ENCODE results near the gene LIMK2. TPM values are rescaled to one million over a fixed set of nuclear protein-coding genes. Genes with fewer than 3 reads are reported as not detected.

Gene LIMK2
- total RNA-seq, 1 experiment from 2014 or later, result 13.2 TPM

DNA sequence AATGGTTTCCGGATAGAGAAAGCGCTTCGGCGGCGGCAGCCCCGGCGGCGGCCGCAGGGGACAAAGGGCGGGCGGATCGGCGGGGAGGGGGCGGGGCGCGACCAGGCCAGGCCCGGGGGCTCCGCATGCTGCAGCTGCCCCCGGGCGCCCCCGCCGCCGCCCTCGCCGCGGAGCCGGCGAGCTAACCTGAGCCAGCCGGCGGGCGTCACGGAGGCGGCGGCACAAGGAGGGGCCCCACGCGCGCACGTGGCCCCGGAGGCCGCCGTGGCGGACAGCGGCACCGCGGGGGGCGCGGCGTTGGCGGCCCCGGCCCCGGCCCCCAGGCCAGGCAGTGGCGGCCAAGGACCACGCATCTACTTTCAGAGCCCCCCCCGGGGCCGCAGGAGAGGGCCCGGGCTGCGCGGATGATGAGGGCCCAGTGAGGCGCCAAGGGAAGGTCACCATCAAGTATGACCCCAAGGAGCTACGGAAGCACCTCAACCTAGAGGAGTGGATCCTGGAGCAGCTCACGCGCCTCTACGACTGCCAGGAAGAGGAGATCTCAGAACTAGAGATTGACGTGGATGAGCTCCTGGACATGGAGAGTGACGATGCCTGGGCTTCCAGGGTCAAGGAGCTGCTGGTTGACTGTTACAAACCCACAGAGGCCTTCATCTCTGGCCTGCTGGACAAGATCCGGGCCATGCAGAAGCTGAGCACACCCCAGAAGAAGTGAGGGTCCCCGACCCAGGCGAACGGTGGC is 64.5 kb downstream of the LIMK2 start:
- ChIA-PET POLR2A (ENCODE audit: unreplicated experiment) (no interaction called here), CTCF (no interaction called here)
- no peak overlapping the region for H3K27ac ChIP-seq (ENCODE audit: low read length)
- H3K27me3 ChIP-seq (ENCODE audit: low read length), result no peaks in the 10 kb centered on the region
- no peaks in the 10 kb centered on the region for H4K20me1 ChIP-seq (ENCODE audit: low read length)
- no peak overlapping the region for H2AFZ ChIP-seq (ENCODE audit: low read length)
- 0 out of 2 replicates have a peak, but pooled peaks cover 3% of the 10 kb centered on the region for H3K4me1 ChIP-seq (ENCODE audit: insufficient read depth, low read length)
- BruUV-seq (replicated peaks), result no TSS peak
- H3K9ac ChIP-seq (ENCODE audit: low read length), result no peak overlapping the region
- no peaks in the 10 kb centered on the region for H3K9me2 ChIP-seq (replicated peaks; ENCODE audit: low read length)
- no peaks in the 10 kb centered on the region for H3K9me3 ChIP-seq (ENCODE audit: low read length)
- DNase-seq, result no peak
- H3K36me3 ChIP-seq (ENCODE audit: low read depth, low read length), result peaks cover 2% of the 10 kb centered on the region; the same call in 1 of the 2 replicates
- intact Hi-C loops (cut with micrococcal nuclease), result loop anchor here (10.0 kb wide), 1 partner anchor 62 kb away; the partner anchor contains the start of gene LIMK2
- no peak overlapping the region for H3K4me3 ChIP-seq (ENCODE audit: low read length)
- H3K4me2 ChIP-seq (ENCODE audit: low read length), result no peak overlapping the region
- H3F3A ChIP-seq (ENCODE audit: low read length, unreplicated experiment), result no peaks in the 10 kb centered on the region
- ATAC-seq, result no peak
- H3K79me2 ChIP-seq (ENCODE audit: low read length), result no peaks in the 10 kb centered on the region
- no peak for TF ChIP-seq CTCF (conservative IDR thresholded peaks at IDR 0.05; ENCODE audit: low read depth, low read length)
- TF ChIP-seq EZH2phosphoT487 (IDR thresholded peaks at IDR 0.05; ENCODE audit: borderline replicate concordance, low read length), result no peak
- no peak for TF ChIP-seq EZH2 (IDR thresholded peaks at IDR 0.05; ENCODE audit: low read length, unreplicated experiment)

GRCh38 chr22:31277741-31278140 is 65.6 kb downstream of the LIMK2 start:
- H3K4me1 ChIP-seq (ENCODE audit: insufficient read depth, low read length), result 0 out of 2 replicates have a peak, but pooled peaks cover 3% of the 10 kb centered on the region
- no peaks in the 10 kb centered on the region for H3K27me3 ChIP-seq (ENCODE audit: low read length)
- H3K9me2 ChIP-seq (replicated peaks; ENCODE audit: low read length), result no peaks in the 10 kb centered on the region
- ATAC-seq (no peak), DNase-seq (no peak)
- no peaks in the 10 kb centered on the region for H3F3A ChIP-seq (ENCODE audit: low read length, unreplicated experiment)
- no peak for TF ChIP-seq CTCF (conservative IDR thresholded peaks at IDR 0.05; ENCODE audit: low read depth, low read length)
- TF ChIP-seq EZH2phosphoT487 (IDR thresholded peaks at IDR 0.05; ENCODE audit: borderline replicate concordance, low read length), result no peak
- no peak for TF ChIP-seq EZH2 (IDR thresholded peaks at IDR 0.05; ENCODE audit: low read length, unreplicated experiment)
- POLR2A ChIA-PET (ENCODE audit: unreplicated experiment), result interaction anchor here (0.7 kb wide), 1 partner anchor 16 kb away, joined by 5 read pairs; no protein-coding TSS in a partner anchor
- no peak overlapping the region for H3K9ac ChIP-seq (ENCODE audit: low read length)
- no peak overlapping the region for H3K27ac ChIP-seq (ENCODE audit: low read length)
- no peak overlapping the region for H2AFZ ChIP-seq (ENCODE audit: low read length)
- CTCF ChIA-PET, result no interaction called here
- H4K20me1 ChIP-seq (ENCODE audit: low read length), result no peaks in the 10 kb centered on the region
- BruUV-seq (replicated peaks), result no TSS peak
- H3K4me3 ChIP-seq (ENCODE audit: low read length), result no peak overlapping the region
- peaks cover 2% of the 10 kb centered on the region; the same call in 1 of the 2 replicates for H3K36me3 ChIP-seq (ENCODE audit: low read depth, low read length)
- no peaks in the 10 kb centered on the region for H3K9me3 ChIP-seq (ENCODE audit: low read length)
- intact Hi-C loops (cut with micrococcal nuclease), result loop anchor here (10.0 kb wide), 1 partner anchor 63 kb away; the partner anchor contains the start of gene LIMK2
- H3K79me2 ChIP-seq (ENCODE audit: low read length), result no peaks in the 10 kb centered on the region
- H3K4me2 ChIP-seq (ENCODE audit: low read length), result no peak overlapping the region

GRCh38 chr22:31278151-31278621 is 66.1 kb downstream of the LIMK2 start:
- Histone ChIP-seq H3K9me3 (ENCODE audit: low read length) (no peaks in the 10 kb centered on the region), H3K4me3 (ENCODE audit: low read length) (no peak overlapping the region), H3K79me2 (ENCODE audit: low read length) (no peaks in the 10 kb centered on the region), H3K36me3 (ENCODE audit: low read depth, low read length) (no peaks in the 10 kb centered on the region), H3K4me1 (ENCODE audit: insufficient read depth, low read length) (0 out of 2 replicates have a peak, but pooled peaks cover 3% of the 10 kb centered on the region), H3K27me3 (ENCODE audit: low read length) (no peaks in the 10 kb centered on the region), H4K20me1 (ENCODE audit: low read length) (no peaks in the 10 kb centered on the region), H3K4me2 (ENCODE audit: low read length) (no peak overlapping the region), H3K9ac (ENCODE audit: low read length) (no peak overlapping the region), H3K27ac (ENCODE audit: low read length) (no peak overlapping the region), H3K9me2 (replicated peaks; ENCODE audit: low read length) (no peaks in the 10 kb centered on the region), H3F3A (ENCODE audit: low read length, unreplicated experiment) (no peaks in the 10 kb centered on the region), H2AFZ (ENCODE audit: low read length) (no peak overlapping the region)
- ChIA-PET POLR2A (ENCODE audit: unreplicated experiment) (interaction anchor here (0.7 kb wide), 1 partner anchor 15 kb away, joined by 5 read pairs; no protein-coding TSS in a partner anchor), CTCF (no interaction called here)
- intact Hi-C loops (cut with micrococcal nuclease), result loop anchor here (10.0 kb wide), 1 partner anchor 63 kb away; the partner anchor contains the start of gene LIMK2
- no peak for ATAC-seq
- TF ChIP-seq EZH2 (IDR thresholded peaks at IDR 0.05; ENCODE audit: low read length, unreplicated experiment) (no peak), CTCF (conservative IDR thresholded peaks at IDR 0.05; ENCODE audit: low read depth, low read length) (no peak), EZH2phosphoT487 (IDR thresholded peaks at IDR 0.05; ENCODE audit: borderline replicate concordance, low read length) (no peak)
- DNase-seq, result no peak
- BruUV-seq (replicated peaks), result no TSS peak

Measured in PC-3 (cell line).